HG03457 (cell line): ENCODE data around the gene HNRNPA2B1.
"Not testable (repeated sequence)": the region's sequence is repeated elsewhere in the genome, so short reads cannot be mapped to it uniquely, and the experiment has no call there.

Experiments
- ATAC-seq: cut with Tn5 transposase; IDR thresholded peaks from one replicate; pipeline ENCODE4 v1.9.1; 2021; ENCODE audit warnings: moderate number of reproducible peaks; ENCODE audit not compliant: unreplicated experiment

HNRNPA2B1 gene

DNA sequence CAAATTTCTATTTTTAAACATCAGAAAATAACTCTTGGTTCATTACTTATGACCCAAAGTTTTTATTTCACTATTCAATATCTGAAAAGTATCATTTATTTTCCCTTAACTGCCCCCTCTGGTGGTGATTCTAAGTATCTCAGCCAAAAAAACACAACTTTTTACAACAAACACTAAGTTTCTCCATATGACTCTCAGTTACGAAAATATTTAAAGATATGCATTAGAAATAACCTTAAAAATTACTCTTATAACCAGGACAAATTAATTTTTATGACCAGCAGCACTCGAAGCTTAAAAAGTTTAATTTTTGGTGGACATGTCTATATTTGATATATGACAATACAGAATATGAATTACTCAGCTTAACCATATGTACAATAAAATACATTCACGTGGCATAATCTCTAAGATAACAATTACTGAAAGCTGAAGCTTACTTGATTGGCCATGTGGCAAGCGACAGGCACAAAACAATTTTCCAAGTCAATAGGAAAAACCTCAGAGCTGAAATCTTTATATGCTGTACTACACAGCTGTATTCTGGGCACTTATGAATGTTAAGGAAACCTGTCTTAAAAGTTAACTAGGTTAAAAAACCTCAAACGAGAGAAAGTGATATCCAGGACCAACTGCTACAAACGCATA lies 2.3 kb downstream of the HNRNPA2B1 start:
- ATAC-seq, result no peak

- ATAC-seq, result no peak
Observed at GRCh38 chr7:26197153-26198115, 3.1 kb downstream of the HNRNPA2B1 start.

- no peak for ATAC-seq
Observed at GRCh38 chr7:26195867-26196657, 4.5 kb downstream of the HNRNPA2B1 start.

DNA sequence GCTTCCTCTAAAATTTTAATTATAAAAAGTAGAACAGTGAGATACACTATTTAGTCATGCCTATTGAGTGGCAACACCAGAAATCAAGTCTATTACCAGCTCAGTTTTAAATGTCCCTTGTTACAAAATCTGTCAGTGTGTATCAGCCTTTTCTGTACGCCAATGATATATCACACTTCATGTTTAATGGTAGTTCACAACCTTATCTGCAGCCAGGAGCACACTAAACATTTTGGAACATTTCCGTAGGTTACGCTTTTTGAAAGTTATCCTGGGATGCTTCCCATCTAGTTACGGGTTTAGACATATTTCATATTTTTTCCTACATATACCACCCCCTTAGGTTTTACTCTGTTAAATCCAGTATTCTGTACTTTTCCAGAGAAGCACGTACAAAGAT lies 5.4 kb downstream of the HNRNPA2B1 start:
- no peak for ATAC-seq

- not testable (repeated sequence) for ATAC-seq
Observed at GRCh38 chr7:26194764-26195163, 5.8 kb downstream of the HNRNPA2B1 start.

DNA sequence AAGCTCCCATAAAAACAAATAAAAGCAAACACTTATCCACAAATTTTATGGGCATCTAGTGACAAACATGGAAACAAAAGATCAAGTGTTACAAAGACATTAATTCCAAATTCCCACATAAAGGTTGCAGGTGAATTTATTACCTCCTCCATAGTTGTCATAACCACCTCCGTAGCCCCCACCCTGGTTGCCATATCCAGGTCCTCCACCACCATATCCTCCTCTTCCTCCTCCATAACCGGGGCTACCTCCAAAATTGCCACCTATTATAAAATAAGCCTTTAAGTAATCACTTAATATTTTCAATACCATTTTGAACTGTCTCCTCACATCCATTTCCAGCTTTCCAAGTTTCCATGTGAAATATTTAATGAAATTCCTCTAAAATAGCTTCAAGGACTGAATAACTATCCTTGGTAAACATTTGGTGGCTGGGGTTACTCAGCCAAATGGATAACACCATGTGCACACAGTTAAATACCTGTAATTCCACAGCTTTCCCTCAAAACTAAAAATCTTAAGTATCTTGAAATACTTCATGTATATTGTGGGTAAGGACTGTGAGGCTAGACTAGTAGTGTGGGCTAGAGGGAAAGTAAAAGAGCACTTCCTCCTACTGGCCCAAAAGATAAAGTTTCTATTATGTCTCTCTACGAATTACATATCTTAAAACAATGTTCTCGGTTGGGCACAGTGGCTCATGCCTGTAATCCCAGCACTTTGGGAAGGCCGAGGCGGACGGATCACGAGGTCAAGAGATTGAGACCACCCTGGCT lies 6.9 kb downstream of the HNRNPA2B1 start:
- ATAC-seq, result no peak

DNA sequence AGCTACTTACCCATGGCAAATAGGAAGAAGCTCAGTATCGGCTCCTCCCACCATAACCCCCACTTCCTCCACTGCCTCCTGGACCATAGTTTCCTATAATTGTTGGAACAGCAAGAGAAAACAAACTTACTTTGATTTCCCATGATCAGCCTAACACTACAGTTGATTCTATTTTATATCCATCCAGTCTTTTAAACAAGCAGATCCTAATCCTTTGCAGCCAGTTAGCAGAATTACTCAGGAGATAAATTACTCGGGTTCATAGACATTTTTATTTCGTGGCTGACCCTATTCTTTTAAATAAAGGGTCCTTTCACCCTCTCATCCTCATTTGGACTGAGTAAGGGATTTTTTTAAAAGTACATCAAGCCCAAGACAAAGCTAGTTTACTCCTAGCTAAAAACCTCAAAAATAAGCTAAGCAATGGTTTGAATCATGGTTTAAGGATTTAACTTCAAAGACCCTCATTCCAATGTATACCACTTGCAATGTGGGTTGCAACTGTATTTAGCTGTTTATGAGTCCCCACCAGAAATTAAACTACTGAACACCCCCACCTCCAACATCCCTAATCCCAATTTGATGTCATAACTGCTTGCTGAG lies 8.0 kb downstream of the HNRNPA2B1 start:
- ATAC-seq, result no peak

DNA sequence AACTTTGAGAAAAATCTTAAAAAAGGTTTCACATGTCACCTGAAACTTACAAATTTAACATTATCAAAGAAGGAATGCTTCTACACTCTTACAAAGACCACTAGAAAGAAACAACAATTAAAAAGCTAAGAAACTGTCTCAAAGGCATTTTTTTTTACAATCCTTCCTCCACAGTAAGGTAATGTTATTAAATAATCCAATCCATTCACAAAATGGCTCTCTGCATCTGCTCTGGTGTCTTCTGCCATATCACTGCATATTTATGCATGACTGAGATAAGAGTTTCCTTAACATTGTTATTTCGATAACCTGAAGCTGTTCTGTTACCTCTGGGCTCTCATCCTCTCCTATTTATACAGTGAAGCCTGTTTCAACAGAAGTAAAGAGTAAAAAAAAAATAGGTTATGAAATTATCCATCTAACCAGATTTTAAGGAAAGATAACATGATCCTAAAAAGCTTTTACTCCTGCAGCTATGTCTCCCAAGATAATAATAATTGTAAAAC lies 8.5 kb downstream of the HNRNPA2B1 start:
- ATAC-seq, result no peak

DNA sequence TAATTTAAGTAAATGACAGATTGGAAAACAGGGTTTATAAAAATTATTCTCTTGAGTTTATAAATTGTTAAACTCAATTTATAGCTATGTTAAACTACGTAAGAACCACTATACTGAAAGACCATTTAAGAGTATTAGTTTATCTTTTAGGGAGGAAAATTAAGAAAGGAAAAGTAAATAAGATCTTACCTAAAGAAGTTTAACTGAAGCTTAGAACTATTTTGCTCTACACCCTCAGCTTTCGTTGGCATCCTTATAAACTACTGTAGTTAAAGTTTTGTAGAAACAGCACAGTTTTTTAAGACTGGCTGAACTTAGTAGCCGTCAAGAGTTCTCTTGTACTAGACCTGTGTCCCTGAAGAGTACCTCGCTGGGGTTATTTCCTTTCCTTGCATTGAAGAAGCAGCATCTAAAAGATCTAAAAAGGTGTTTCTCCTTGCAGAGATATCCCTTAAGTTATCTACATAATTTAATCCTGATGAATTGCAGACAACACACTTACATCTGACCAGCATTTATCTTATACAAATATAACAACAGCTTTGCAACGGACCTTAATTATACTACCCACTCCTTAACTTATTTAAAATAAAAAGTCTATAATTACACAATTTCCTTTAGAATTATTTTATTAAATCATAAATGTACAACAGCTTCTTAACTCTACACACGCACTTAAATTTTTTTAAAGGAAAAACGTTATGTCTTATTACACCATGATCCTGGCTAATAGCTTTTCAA lies 9.1 kb downstream of the HNRNPA2B1 start:
- ATAC-seq, result no peak

DNA sequence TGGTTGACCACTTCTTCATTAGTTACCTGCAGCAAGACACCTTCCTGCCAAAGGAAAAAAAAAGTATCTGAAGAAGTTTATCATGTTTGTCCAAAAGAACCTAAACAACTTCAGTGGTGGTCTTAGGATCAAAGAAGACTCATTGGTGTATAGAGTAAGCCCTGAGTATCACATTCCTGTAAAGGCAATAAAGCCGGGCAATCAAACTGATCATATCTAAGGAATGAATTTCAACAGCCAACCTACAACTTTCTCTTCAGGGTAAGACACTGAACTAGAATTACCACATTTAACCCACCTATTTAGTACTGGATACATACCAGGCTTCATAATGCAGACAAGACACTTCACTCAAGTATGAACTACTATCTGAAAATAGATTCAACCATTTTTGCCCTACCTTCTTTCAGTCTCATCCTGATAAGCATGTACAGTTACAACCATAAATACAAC lies 10.1 kb downstream of the HNRNPA2B1 start:
- no peak for ATAC-seq

GRCh38 chr7:26189697-26190096 lies 10.8 kb downstream of the HNRNPA2B1 start:
- ATAC-seq, result no peak

GRCh38 chr7:26188957-26189541 lies 11.5 kb downstream of the HNRNPA2B1 start:
- no peak for ATAC-seq

GRCh38 chr7:26188206-26188956 lies 12.2 kb downstream of the HNRNPA2B1 start:
- ATAC-seq, result no peak

DNA sequence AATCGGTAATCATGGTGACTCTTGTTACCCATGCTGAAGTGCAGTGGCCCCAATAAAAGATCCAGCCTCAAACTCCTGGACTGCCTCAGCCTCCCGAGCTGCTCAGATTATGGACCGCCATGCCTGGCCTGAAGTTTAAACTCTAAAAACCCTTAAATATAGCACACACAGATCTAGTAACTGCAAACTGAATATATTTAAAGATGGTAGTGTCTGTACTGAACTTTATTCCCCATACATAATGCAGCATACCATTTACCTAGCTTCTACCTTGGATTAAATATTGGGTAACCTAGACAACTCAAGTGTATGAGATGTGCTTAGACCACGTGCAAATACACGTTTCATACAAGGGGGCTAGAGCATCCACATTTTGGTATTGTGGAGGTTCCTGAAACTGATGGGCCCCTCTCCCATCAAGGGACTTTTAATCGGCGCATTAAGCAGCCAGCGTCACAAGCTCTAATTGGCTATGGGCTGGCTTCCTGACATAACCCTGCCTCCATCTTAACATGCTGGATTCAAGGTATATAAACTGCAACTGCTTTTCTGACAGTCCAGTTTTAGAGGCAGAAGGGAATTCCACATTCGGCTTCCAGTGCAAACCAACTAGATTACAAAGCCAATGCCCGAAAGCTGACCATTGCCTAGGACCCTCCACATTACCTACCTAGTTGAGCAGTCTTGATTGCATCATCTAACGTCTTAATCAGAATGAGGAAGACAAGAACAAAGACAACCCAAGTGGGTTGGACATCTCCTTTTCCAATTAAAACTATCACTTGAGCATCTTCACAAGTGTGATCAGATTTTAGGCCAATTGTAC lies 13.0 kb downstream of the HNRNPA2B1 start:
- ATAC-seq, result no peak

GRCh38 chr7:26186364-26187311 lies 13.9 kb downstream of the HNRNPA2B1 start:
- no peak for ATAC-seq

- no peak for ATAC-seq
Observed at GRCh38 chr7:26185844-26186180, 14.7 kb downstream of the HNRNPA2B1 start.
